Erythroblast (primary cell): ENCODE data around the gene ATG7.

Experiments used
- GATA1 ChIP-seq: IDR thresholded peaks from 2 replicates; pipeline ENCODE4 v1.6.1; 2011; ENCODE audit warnings: low read depth, mild to moderate bottlenecking, control low read depth, low read length, moderate library complexity
- POLR2A ChIP-seq: IDR thresholded peaks from 2 replicates; pipeline ENCODE4 v1.6.1; 2011; ENCODE audit warnings: mild to moderate bottlenecking, low read length

GRCh38 chr3:11600501-11601282 lies 328.5 kb downstream of the ATG7 start:
- TF ChIP-seq POLR2A (no peak), GATA1 (no peak)
